Measurements from ENCODE around the gene CDC42EP3. TPM values are rescaled to one million over a fixed set of nuclear protein-coding genes. Genes with fewer than 3 reads are reported as not detected.

Gene CDC42EP3
- total RNA-seq, 2 donors from 2014 or later = 7.2 to 37.3 TPM

DNA sequence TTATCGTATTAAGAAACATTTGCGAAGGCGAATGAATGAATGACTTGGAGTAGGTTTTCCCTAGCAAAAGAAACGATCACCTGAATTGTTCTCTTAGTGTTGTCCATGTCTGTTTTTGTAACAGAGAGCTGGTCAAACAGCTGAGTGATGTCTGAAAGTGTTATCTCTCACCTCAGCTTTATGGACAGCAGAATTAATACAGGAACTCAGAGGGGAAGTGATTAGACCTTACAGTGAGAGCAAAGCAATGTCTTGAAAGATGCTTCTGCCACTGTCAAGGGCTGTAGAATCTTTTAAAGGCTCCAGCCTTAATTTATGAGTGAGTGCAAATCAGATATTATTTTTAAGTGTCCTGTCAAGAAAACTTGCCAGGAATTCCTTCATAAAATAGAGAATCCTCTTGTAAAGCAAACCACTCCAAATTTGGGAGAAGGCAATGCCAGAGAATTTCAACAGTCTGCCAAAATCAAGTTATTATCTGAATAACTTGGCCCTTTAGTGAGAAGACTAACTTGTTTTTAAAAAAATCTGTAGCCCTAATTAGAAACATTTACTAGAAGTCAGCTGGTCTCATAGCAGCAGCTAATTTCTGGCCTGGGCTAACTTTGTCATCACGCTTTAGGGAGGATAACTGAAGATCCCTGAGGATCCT is 60.7 kb downstream of the CDC42EP3 start:
- Histone ChIP-seq H3K9ac (ENCODE audit: low read depth in 2 of 2, low read length in 2 of 2) (no peak overlapping the region), H3K4me1 (no peaks in the 10 kb centered on the region), H3K4me3 (no peak overlapping the region), H3K9me3 (no peaks in the 10 kb centered on the region), H3K27ac (no peak overlapping the region), H3K27me3 (no peaks in the 10 kb centered on the region), H3K36me3 (no peaks in the 10 kb centered on the region)
- no peak for DNase-seq
- intact Hi-C loops (cut with DNase I) = no loop called here
- TF ChIP-seq, protein P1, sequence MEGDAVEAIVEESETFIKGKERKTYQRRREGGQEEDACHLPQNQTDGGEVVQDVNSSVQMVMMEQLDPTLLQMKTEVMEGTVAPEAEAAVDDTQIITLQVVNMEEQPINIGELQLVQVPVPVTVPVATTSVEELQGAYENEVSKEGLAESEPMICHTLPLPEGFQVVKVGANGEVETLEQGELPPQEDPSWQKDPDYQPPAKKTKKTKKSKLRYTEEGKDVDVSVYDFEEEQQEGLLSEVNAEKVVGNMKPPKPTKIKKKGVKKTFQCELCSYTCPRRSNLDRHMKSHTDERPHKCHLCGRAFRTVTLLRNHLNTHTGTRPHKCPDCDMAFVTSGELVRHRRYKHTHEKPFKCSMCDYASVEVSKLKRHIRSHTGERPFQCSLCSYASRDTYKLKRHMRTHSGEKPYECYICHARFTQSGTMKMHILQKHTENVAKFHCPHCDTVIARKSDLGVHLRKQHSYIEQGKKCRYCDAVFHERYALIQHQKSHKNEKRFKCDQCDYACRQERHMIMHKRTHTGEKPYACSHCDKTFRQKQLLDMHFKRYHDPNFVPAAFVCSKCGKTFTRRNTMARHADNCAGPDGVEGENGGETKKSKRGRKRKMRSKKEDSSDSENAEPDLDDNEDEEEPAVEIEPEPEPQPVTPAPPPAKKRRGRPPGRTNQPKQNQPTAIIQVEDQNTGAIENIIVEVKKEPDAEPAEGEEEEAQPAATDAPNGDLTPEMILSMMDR (IDR thresholded peaks at IDR 0.05) = no peak

DNA sequence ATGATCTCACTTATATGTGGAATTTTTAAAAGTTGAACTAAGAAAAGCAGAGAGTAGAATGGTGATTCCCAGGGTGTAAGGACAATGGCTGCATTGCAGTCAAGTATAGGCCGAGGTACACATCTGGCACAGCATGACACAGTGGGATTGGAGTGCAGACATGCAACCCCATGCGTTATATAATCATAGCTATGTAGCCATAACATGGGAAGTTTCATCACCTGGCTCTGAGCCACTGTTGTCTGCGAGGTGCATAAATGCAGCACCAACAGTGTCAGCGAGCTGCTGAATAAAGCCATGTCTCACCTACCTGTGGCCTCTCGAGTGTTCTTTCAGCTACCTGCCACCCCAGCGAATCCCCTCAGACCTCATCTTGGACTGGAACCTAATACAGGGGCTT is 61.7 kb downstream of the CDC42EP3 start:
- no peak overlapping the region for H3K9ac ChIP-seq (ENCODE audit: low read depth in 2 of 2, low read length in 2 of 2)
- no peak overlapping the region for H3K27ac ChIP-seq
- intact Hi-C loops (cut with DNase I) = no loop called here
- H3K36me3 ChIP-seq = no peaks in the 10 kb centered on the region
- TF ChIP-seq, protein P1 (IDR thresholded peaks at IDR 0.05) = no peak
- no peaks in the 10 kb centered on the region for H3K9me3 ChIP-seq
- no peaks in the 10 kb centered on the region for H3K4me1 ChIP-seq
- H3K27me3 ChIP-seq = no peaks in the 10 kb centered on the region
- DNase-seq = no peak
- no peak overlapping the region for H3K4me3 ChIP-seq

- intact Hi-C loops (cut with DNase I) = no loop called here
- Histone ChIP-seq H3K36me3 (no peaks in the 10 kb centered on the region), H3K9ac (ENCODE audit: low read depth in 2 of 2, low read length in 2 of 2) (no peak overlapping the region), H3K4me3 (no peak overlapping the region), H3K27ac (no peak overlapping the region), H3K9me3 (no peaks in the 10 kb centered on the region), H3K4me1 (no peaks in the 10 kb centered on the region), H3K27me3 (no peaks in the 10 kb centered on the region)
- TF ChIP-seq, protein P1 (IDR thresholded peaks at IDR 0.05) = no peak
- DNase-seq = no peak
These were observed 66.7 kb downstream of the CDC42EP3 start for GRCh38 chr2:37604716-37605115.

DNA sequence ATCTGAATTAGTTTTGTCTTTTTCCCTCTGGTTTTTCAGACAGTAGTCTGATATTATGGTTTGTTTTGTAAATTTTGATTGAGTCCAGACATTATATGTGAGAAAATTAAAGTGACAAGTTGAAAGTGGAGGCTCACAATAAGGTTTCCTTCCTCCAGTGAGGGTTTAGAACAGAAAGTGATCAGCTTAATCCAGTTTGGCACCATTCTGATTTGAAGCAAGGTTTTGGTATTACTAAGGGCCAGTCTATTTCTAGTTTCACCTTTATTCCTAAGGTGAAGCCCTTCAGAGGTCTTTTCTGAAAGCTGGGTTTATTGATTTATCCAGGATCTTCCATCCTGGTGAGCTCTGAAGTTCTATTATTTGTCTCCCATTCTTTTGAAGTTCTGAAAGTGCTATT is 68.7 kb downstream of the CDC42EP3 start:
- Histone ChIP-seq H3K9me3 (no peaks in the 10 kb centered on the region), H3K27me3 (no peaks in the 10 kb centered on the region), H3K9ac (ENCODE audit: low read depth in 2 of 2, low read length in 2 of 2) (no peak overlapping the region), H3K27ac (no peak overlapping the region), H3K4me1 (no peaks in the 10 kb centered on the region), H3K36me3 (no peaks in the 10 kb centered on the region), H3K4me3 (no peak overlapping the region)
- no peak for DNase-seq
- intact Hi-C loops (cut with DNase I) = no loop called here
- TF ChIP-seq, protein P1 (IDR thresholded peaks at IDR 0.05) = no peak

GRCh38 chr2:37602040-37602439 is 69.4 kb downstream of the CDC42EP3 start:
- Histone ChIP-seq H3K27ac (no peak overlapping the region), H3K9me3 (no peaks in the 10 kb centered on the region), H3K36me3 (no peaks in the 10 kb centered on the region), H3K27me3 (no peaks in the 10 kb centered on the region), H3K9ac (ENCODE audit: low read depth in 2 of 2, low read length in 2 of 2) (no peak overlapping the region), H3K4me1 (no peaks in the 10 kb centered on the region), H3K4me3 (no peak overlapping the region)
- no peak for DNase-seq
- TF ChIP-seq, protein P1 (IDR thresholded peaks at IDR 0.05) = no peak
- intact Hi-C loops (cut with DNase I) = no loop called here
